NOMO-1 (cell line): Measurements from ENCODE around the gene GPR33.
"Not testable (repeated sequence)": the region's sequence is repeated elsewhere in the genome, so short reads cannot be mapped to it uniquely, and the experiment has no call there.

Source experiments
- DNase-seq, 2 experiments: peaks; one replicate each; lab custom pipeline; 2025; ENCODE audit not compliant: unreplicated experiment in 2 of 2; lab: John Stamatoyannopoulos, UW

The GPR33 gene

GRCh38 chr14:31462450-31462849, 25.4 kb downstream of the GPR33 start:
- DNase-seq: not testable (repeated sequence)

DNA sequence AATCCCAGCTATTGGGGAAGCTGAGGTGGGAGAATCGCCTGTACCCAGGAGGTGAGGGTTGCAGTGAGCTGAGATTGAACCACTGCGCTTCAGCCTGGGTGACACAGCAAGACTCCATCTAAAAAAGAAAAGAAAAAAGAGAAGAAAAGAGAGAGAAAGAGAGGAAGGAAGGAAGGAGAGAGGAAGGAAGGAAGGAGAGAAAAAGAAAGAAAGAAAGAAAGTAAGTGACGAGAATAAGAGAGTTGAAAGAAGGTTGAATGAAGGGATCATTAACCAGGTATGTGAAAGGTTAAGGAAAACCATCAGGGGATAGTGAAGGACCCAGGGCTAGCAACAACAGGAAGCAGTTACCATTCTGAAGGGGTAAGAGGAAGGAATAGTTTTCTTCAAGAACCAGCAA, 26.3 kb downstream of the GPR33 start:
- DNase-seq: no peak

- DNase-seq: no peak
Measured at GRCh38 chr14:31457665-31458659, 29.9 kb downstream of the GPR33 start.

DNA sequence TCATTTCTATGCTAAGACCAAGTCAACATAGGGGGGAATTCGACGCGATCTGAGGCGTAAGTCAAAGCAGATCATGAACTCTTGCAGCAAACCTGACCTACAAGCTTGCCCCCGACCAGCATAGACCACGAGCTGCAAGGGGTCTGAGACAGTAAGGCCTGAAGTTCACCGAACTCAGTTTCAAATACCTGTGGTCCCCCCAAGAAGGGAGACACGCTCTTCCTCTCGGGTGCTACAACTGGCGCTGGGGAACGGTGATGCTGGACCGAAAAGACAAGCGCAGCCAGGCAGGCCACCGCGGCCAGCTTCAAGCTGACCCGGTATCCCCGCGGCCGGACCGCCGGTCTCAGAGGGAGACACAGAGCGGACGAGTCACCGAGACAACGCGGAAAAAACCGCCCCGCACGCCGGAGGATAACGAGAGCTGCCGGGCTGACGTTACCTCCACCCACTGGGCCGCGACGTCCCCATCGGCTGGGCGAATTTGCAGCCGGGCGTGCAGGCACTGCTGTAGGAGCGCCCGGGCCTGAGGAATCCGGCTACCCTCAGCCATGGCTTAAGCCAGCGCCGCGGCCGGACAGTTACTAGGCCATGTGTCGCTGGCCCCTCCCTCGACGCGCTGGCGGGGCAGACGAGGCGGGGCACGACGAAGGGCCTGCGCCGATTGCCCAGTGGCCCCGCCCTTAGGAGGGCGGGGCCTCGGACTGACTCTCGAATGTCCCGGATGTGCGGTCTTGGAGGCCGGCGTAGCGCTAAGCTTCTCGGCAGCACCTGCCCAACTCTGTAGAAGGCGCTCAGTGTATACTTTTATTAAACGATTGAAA, 30.8 kb downstream of the GPR33 start, which contains the start of gene DTD2:
Gene DTD2 (minus strand): TSS at position 666 of the 824 bp plus-strand sequence. CDS start 113 bp downstream, at position 553.
- peak; percentile 94 to 96 for DNase-seq

GRCh38 chr14:31449971-31450610, 37.7 kb downstream of the GPR33 start:
- DNase-seq: peak in 1 of 2 experiments; percentile 40

GRCh38 chr14:31449136-31449535, 38.7 kb downstream of the GPR33 start:
- no peak for DNase-seq

- no peak for DNase-seq
Measured at GRCh38 chr14:31445703-31446102, 42.1 kb downstream of the GPR33 start.

DNA sequence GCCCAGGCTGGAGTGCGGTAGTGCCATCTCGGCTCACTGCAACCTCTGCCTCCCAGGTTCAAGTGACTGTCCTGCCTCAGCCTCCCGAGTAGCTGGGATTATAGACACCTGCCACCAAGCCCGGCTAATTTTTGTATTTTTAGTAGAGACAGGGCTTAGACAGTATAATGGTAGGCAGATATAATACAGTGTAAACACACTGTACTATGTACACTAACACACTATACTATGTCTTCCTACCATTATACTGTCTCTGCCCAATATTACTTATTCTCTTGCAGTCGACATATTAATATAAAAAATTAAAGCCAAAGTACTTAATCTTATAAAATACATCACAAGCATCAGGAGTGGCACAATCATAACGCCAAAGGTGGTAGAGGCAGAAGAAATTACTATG, 45.6 kb downstream of the GPR33 start:
- no peak for DNase-seq

DNA sequence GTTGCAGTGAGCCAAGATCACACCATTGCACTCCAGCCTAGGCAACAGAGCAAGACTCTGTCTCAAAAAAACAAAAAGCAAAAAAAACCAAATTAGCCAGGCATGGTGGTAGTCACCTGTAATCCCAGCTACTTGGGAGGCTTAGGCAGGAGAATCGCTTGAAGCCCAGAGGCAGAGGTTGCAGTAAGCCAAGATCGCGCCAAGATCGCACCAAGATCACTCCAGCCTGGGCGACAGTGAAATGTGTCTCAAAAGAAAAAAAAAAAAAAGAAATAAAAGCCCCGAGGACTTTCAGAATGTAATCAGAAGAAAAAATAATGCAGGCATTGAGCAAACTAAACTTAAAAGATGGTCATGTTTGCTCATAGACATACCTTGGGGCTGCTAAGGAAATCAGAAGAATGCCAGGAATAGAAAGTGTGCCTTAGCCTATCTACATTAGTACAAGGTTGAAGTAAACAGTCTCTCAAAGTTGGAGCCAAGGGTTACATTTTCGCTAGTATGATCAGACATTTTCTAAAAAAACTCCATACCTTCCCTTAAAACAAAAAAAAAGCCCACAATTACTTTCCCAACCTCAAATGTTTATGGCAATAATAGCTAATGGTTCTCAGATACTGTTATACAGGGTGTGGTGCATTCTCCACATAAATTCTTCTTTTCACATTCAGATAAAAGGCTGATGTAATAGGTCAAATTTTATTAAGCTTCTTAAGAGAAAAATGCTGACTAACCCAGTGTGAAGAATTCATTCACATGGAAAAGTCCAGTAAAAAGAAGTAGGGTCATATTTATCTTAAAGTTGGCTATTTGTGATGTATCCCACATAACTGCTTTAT, 46.3 kb downstream of the GPR33 start:
- DNase-seq: no peak

- no peak for DNase-seq
Measured at GRCh38 chr14:31440280-31440679, 47.6 kb downstream of the GPR33 start.

GRCh38 chr14:31439561-31439960, 48.3 kb downstream of the GPR33 start:
- no peak for DNase-seq

DNA sequence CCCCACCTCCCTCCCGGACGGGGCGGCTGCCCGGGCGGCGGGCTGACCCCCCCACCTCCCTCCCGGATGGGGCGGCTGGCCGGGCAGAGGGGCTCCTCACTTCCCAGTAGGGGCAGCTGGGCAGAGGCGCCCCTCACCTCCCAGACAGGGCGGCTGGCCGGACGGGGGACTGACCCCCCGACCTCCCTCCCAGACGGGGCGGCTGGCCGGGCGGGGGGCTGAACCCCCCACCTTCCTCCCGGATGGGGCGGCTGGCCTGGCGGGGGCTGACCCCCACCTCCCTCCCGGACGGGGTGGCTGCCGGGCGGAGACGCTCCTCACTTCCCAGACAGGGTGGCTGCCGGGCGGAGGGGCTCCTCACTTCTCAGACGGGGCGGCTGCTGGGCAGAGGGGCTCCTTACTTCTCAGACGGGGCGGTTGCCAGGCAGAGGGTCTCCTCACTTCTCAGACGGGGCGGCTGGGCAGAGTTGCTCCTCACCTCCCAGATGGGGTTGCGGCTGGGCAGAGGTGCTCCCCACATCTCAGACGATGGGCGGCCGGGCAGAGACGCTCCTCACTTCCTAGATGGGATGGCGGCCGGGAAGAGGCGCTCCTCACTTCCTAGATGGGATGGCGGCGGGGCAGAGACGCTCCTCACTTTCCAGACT, 50.7 kb downstream of the GPR33 start:
- not testable (repeated sequence) for DNase-seq

DNA sequence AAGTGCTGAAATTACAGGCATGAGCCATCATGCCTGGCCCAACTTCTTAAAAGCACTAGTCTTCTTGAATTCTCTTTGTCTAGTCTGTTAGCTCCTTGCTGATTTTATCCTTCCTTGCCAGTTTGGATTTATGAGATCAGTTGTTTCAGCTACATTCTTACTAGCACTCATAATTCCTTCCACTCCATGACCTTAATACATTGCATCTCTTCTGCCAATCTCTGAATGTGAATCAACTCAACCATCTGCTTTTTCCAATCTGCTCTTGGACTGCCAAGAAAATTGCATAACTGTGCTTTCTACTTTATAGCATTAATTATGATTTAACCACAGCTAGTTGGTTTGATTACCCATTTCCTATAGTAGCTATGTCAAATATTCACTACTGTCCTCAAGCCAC, 52.6 kb downstream of the GPR33 start:
- peak in 1 of 2 experiments; percentile 30 for DNase-seq
